Stomach (tissue), 9 donors: ENCODE measurements around the gene STX10. TPM values are rescaled to one million over a fixed set of nuclear protein-coding genes. Genes with fewer than 3 reads are reported as not detected.

ENCODE experiments used
- DNase-seq, 2 donors: peaks; one replicate each; pipeline versions ENCODE4 v3.0.0 to v3.0.0-alpha.2; 2013 to 2019
- H3K27ac ChIP-seq, 5 donors: fragments of 200-600 bp in 4 of 5; sonication (generic) in 4 of 5; one replicate each; pipeline ENCODE4 v1.5.1; 2013 to 2019; ENCODE audit warnings: mild to moderate bottlenecking in 1 of 5, moderate library complexity in 1 of 5
- H3K27me3 ChIP-seq, 3 donors: fragments of 200-600 bp; sonication (generic); one replicate each; pipeline ENCODE4 v1.5.1; 2017 to 2019; ENCODE audit warnings: mixed run types in 1 of 3
- H3K36me3 ChIP-seq, 4 donors: fragments of 200-600 bp; sonication (generic); 1 replicate in 3 of 4; 2 replicates in 1 of 4; pipeline ENCODE4 v1.5.1; 2016 to 2019
- H3K4me1 ChIP-seq, 4 donors: fragments of 200-600 bp; sonication (generic); one replicate each; pipeline ENCODE4 v1.5.1; 2016 to 2019
- H3K4me3 ChIP-seq, 4 donors: fragments of 200-600 bp; sonication (generic) in 3 of 4; one replicate each; pipeline ENCODE4 v1.5.1; 2016 to 2019; ENCODE audit warnings: mild to moderate bottlenecking in 1 of 4
- H3K9me3 ChIP-seq, 4 donors: fragments of 200-600 bp; sonication (generic); one replicate each; pipeline ENCODE4 v1.5.1; 2016 to 2019
- CTCF ChIP-seq, 7 experiments: fragments of 450-650 bp in 4 of 7; fragments of 200-600 bp in 3 of 7; sonication (generic) in 3 of 7; IDR thresholded peaks; one replicate each; pipeline ENCODE4 v1.5.1; 2016 to 2019; ENCODE audit warnings: antibody characterized with exemption in 7 of 7, control low read depth in 2 of 7, mild to moderate bottlenecking in 1 of 7
- EP300 ChIP-seq: sonication (generic); formaldehyde crosslinking; IDR thresholded peaks from one replicate; pipeline ENCODE4 v1.6.1; 2017; ENCODE audit warnings: antibody characterized with exemption
- POLR2A ChIP-seq, 4 donors: fragments of 450-650 bp; IDR thresholded peaks; one replicate each; pipeline ENCODE4 v1.6.1; 2016; ENCODE audit warnings: antibody characterized with exemption in 4 of 4, control low read depth in 2 of 4, mild to moderate bottlenecking in 1 of 4, moderate library complexity in 1 of 4
- POLR2AphosphoS5 ChIP-seq, 3 donors: sonication (generic); formaldehyde crosslinking; IDR thresholded peaks; one replicate each; pipeline ENCODE4 v1.6.1; 2016; ENCODE audit warnings: antibody characterized with exemption in 3 of 3
- WGBS, 5 donors: extraction: QIAGEN DNeasy Blood & Tissue Kit in 3 of 5; methylation state at CpG; one replicate each; pipeline versions ENCODE4 v1.1.5 to v1.1.7; 2013 to 2018; 5-methylcytosine and 5-hydroxymethylcytosine counted together
- intact Hi-C: fragments of 100-400 bp; cut with DNase I; formaldehyde crosslinking; loops from one replicate; pipeline ENCODE4 v1.15.1; 2023; ENCODE audit warnings: low total_unique reads
- polyA plus RNA-seq, 3 donors: library from polyadenylated mRNA; stranded (reverse); fragments of 200-250 nt; gene quantifications; one replicate each; pipeline ENCODE4 v1.2.3, GENCODE V29; 2013
- total RNA-seq, 5 donors: library from RNA; depleted of rRNA; stranded (reverse); fragments of >200 nt; gene quantifications; one replicate each; pipeline versions ENCODE4 v1.1.0 to v1.2.3, GENCODE V29; 2014 to 2016
- donor health status: healthy with polysubstance abuse.
- donor health status: Bipolar disorder and iron deficiency.
- donor health status: healthy.

Gene STX10
- total and polyA plus RNA-seq, 8 donors = 20.4 to 942 (median 104) TPM

GRCh38 chr19:13164343-13165161, 14.4 kb upstream of the STX10 start:
- H3K4me1 ChIP-seq = peaks cover 62 to 90% (median 86%) of the 10 kb centered on the region in 4 donors
- peak; percentile 47 to 96 for DNase-seq
- no peaks in the 10 kb centered on the region for H3K36me3 ChIP-seq
- no peak for TF ChIP-seq CTCF (IDR thresholded peaks at IDR 0.05)
- peak in 2 of 3 donors; percentile 48 to 53 for TF ChIP-seq POLR2AphosphoS5 (IDR thresholded peaks at IDR 0.05)
- no peak for TF ChIP-seq POLR2A (IDR thresholded peaks at IDR 0.05)
- no peak for TF ChIP-seq EP300
- H3K9me3 ChIP-seq = no peaks in the 10 kb centered on the region
- 6 to 22% (median 10%) methylated on average over 11 to 19 of the region's 19 CpGs for WGBS, 5 donors
- peak overlapping the region; percentile 94 to 98 (median 96) for H3K27ac ChIP-seq
- intact Hi-C loops = no loop called here
- H3K4me3 ChIP-seq = peak overlapping the region; percentile 33 to 45 (median 40)
- H3K27me3 ChIP-seq = no peaks in the 10 kb centered on the region

- Histone ChIP-seq H3K4me3 (peak overlapping the region; percentile 33 to 45 (median 40)), H3K27me3 (no peaks in the 10 kb centered on the region), H3K27ac (peak overlapping the region; percentile 94 to 98 (median 96)), H3K4me1 (peaks cover 60 to 89% (median 81%) of the 10 kb centered on the region in 4 donors), H3K36me3 (no peaks in the 10 kb centered on the region), H3K9me3 (no peaks in the 10 kb centered on the region)
- DNase-seq = peak; percentile 76 to 93
- whole genome bisulfite sequencing, 5 donors = 3 to 9% (median 7%) methylated on average over 15 to 20 of the region's 20 CpGs
- intact Hi-C loops = no loop called here
- TF ChIP-seq EP300 = no peak
- TF ChIP-seq CTCF (IDR thresholded peaks at IDR 0.05) = no peak
- peak; percentile 51 to 69 (median 68) for TF ChIP-seq POLR2AphosphoS5 (IDR thresholded peaks at IDR 0.05)
- no peak for TF ChIP-seq POLR2A (IDR thresholded peaks at IDR 0.05)
These were observed 13.6 kb upstream of the STX10 start for GRCh38 chr19:13163609-13164342.

- TF ChIP-seq POLR2A (IDR thresholded peaks at IDR 0.05) (peak in 1 of 4 donors; percentile 64), CTCF (IDR thresholded peaks at IDR 0.05) (no peak), POLR2AphosphoS5 (IDR thresholded peaks at IDR 0.05) (peak in 2 of 3 donors; percentile 90 to 95), EP300 (no peak)
- Histone ChIP-seq H3K4me3 (peak overlapping the region; percentile 33 to 45 (median 40)), H3K27ac (peak overlapping the region; percentile 94 to 98 (median 96)), H3K4me1 (peaks cover 52 to 81% (median 74%) of the 10 kb centered on the region in 4 donors), H3K36me3 (no peaks in the 10 kb centered on the region), H3K27me3 (no peaks in the 10 kb centered on the region), H3K9me3 (no peaks in the 10 kb centered on the region)
- intact Hi-C loops = no loop called here
- 1 to 3% (median 2%) methylated on average over 41 to 58 of the region's 58 CpGs for WGBS, 5 donors
- peak; percentile 99 for DNase-seq
These were observed 12.8 kb upstream of the STX10 start for GRCh38 chr19:13162724-13163608.
